MM.1S (cell line): ENCODE data around the gene FHDC1.

Experiments used
- CTCF ChIP-seq: fragments of 300-600 bp; sonication (generic); IDR thresholded peaks from 2 replicates; pipeline ENCODE4 v1.5.1; 2016; ENCODE audit warnings: antibody characterized with exemption, low read length, mixed read lengths
- EZH2 ChIP-seq: fragments of 300-600 bp; sonication (generic); optimal IDR thresholded peaks from 2 replicates; pipeline ENCODE3; 2017; ENCODE audit warnings: low read depth, mild to moderate bottlenecking, antibody characterized with exemption, low read length, mixed read lengths
- EZH2phosphoT487 ChIP-seq: fragments of 300-600 bp; sonication (generic); IDR thresholded peaks from 2 replicates; pipeline ENCODE4 v1.6.1; 2018; ENCODE audit warnings: antibody characterized with exemption, low read length

GRCh38 chr4:153010146-153010545, 74.0 kb downstream of the FHDC1 start:
- no peak for TF ChIP-seq CTCF
- TF ChIP-seq EZH2phosphoT487: no peak
- no peak for TF ChIP-seq EZH2
